Natural killer cell (primary cell): ENCODE measurements around the gene MALRD1. TPM values are rescaled to one million over a fixed set of nuclear protein-coding genes. Genes with fewer than 3 reads are reported as not detected.

Source experiments
- ATAC-seq, 3 donors: fragments of 150-1000 bp in 2 of 3; fragments of 200-7000 bp in 1 of 3; cut with Tn5 transposase; 1 replicate in 1 of 3; 2 replicates in 2 of 3; pipeline ENCODE4 v1.10.0; 2021; ENCODE audit warnings: mild to moderate bottlenecking in 2 of 3, moderate library complexity in 2 of 3
- DNase-seq, 2 donors: peaks; one replicate each; pipeline versions ENCODE4 v3.0.0 to v3.0.0-alpha.2; 2013 to 2021; ENCODE audit warnings: mixed read lengths in 1 of 2
- H3K27ac ChIP-seq: one replicate; pipeline ENCODE4 v1.5.1; 2013; ENCODE audit warnings: mild to moderate bottlenecking, low read length
- H3K27me3 ChIP-seq: one replicate; pipeline ENCODE4 v1.6.1; 2013; ENCODE audit warnings: low read length; ENCODE audit not compliant: control insufficient read depth, insufficient read depth
- H3K36me3 ChIP-seq: one replicate; pipeline ENCODE4 v1.6.1; 2013; ENCODE audit warnings: low read length; ENCODE audit not compliant: control insufficient read depth, insufficient read depth
- H3K4me1 ChIP-seq: one replicate; pipeline ENCODE4 v1.6.1; 2013; ENCODE audit warnings: low read length; ENCODE audit not compliant: control insufficient read depth, insufficient read depth
- H3K4me3 ChIP-seq: one replicate; pipeline ENCODE4 v1.5.1; 2013; ENCODE audit warnings: low read length
- H3K9me3 ChIP-seq: one replicate; pipeline ENCODE4 v1.6.1; 2013; ENCODE audit warnings: low read length; ENCODE audit not compliant: control insufficient read depth, insufficient read depth
- H3K27ac Mint-ChIP-seq, 2 donors: one replicate each; pipeline ENCODE4 v1.8.0; 2022; ENCODE audit warnings: mild to moderate bottlenecking in 2 of 2, mixed read lengths in 2 of 2, moderate library complexity in 1 of 2
- H3K27me3 Mint-ChIP-seq, 2 donors: one replicate each; pipeline ENCODE4 v1.8.0; 2022; ENCODE audit warnings: low read depth in 2 of 2, mixed read lengths in 2 of 2
- H3K36me3 Mint-ChIP-seq: one replicate; pipeline ENCODE4 v1.8.0; 2022; ENCODE audit warnings: mixed read lengths
- H3K4me1 Mint-ChIP-seq, 2 donors: one replicate each; pipeline ENCODE4 v1.8.0; 2022; ENCODE audit warnings: mixed read lengths in 2 of 2
- H3K4me3 Mint-ChIP-seq: one replicate; pipeline ENCODE4 v1.8.0; 2022; ENCODE audit warnings: mild to moderate bottlenecking, moderate library complexity, mixed read lengths
- H3K9me3 Mint-ChIP-seq, 2 donors: one replicate each; pipeline ENCODE4 v1.8.0; 2022; ENCODE audit warnings: mixed read lengths in 2 of 2
- CTCF ChIP-seq: fragments of 200-600 bp; IDR thresholded peaks from one replicate; pipeline ENCODE4 v1.8.0; 2022; ENCODE audit warnings: antibody characterized with exemption
- WGBS: methylation state at CpG from one replicate; pipeline ENCODE4 v1.1.7; 2013; ENCODE audit warnings: missing lambda C conversion rate; ENCODE audit not compliant: insufficient coverage; 5-methylcytosine and 5-hydroxymethylcytosine counted together
- intact Hi-C: fragments of 100-400 bp; cut with micrococcal nuclease; formaldehyde crosslinking; loops from one replicate; pipeline ENCODE4 v1.14.2; 2022
- total RNA-seq, 4 donors: library from RNA; stranded (reverse); fragments of 120-200 nt in 1 of 4; gene quantifications; one replicate each; pipeline versions ENCODE4 v1.2.3 to v1.2.4, GENCODE V29; 2013 to 2022

Gene MALRD1
- total RNA-seq, 3 donors from 2014 or later (not counting 1 experiment from before 2014, with no cell fraction given), result not detected

DNA sequence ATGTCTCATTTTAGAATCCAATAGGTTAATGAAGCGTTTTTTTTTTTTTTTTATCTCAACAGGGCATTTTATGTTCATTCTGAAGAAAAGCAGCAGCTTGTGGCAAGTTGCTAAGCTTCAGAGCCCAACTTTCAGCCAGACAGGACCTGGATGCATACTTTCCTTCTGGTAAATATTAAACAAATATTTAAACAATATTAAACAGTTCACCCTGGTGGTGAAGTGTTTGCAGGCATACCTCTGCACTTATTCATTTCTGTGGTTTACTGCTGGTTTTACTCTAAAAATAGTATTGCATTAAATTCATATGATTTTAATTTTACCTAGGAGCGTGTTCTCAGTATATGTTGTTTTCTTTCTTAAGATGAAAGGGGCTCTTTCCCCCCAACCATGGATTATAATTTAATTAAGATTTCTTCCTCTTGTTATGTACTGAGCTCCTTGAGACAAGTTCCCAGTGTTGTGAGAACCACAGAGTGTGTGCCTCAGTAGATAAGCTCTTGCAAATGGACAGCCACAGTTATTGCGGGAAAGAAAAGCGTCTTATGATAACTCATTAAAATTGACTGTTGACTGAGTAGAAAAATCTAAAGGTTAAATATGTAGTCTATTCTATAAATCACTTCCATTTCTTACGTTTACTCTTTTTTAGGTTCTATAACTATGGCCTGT is 155.8 kb downstream of the MALRD1 start:
- no peaks in the 10 kb centered on the region for H3K4me1 Mint-ChIP-seq
- no peak for ATAC-seq
- H3K27ac Mint-ChIP-seq, result no peak overlapping the region
- Histone ChIP-seq H3K27me3 (no peaks in the 10 kb centered on the region), H3K27ac (no peak overlapping the region), H3K36me3 (no peaks in the 10 kb centered on the region), H3K4me1 (no peaks in the 10 kb centered on the region), H3K4me3 (no peak overlapping the region), H3K9me3 (no peaks in the 10 kb centered on the region)
- no peaks in the 10 kb centered on the region for H3K36me3 Mint-ChIP-seq
- no peak for TF ChIP-seq CTCF
- DNase-seq, result no peak
- 69% methylated on average over 2 of the region's 5 CpGs for WGBS
- no peak overlapping the region for H3K4me3 Mint-ChIP-seq
- no peaks in the 10 kb centered on the region for H3K27me3 Mint-ChIP-seq
- peaks cover 4 to 7% of the 10 kb centered on the region in 2 donors for H3K9me3 Mint-ChIP-seq
- intact Hi-C loops, result no loop called here

- no peak for DNase-seq
- Histone ChIP-seq H3K9me3 (no peaks in the 10 kb centered on the region), H3K27me3 (no peaks in the 10 kb centered on the region), H3K4me1 (no peaks in the 10 kb centered on the region), H3K4me3 (no peak overlapping the region), H3K27ac (no peak overlapping the region), H3K36me3 (no peaks in the 10 kb centered on the region)
- no peak for TF ChIP-seq CTCF
- no peak overlapping the region for H3K4me3 Mint-ChIP-seq
- no peak for ATAC-seq
- 79% methylated on average over 3 of the region's 3 CpGs for WGBS
- intact Hi-C loops, result no loop called here
- peaks cover 4 to 11% of the 10 kb centered on the region in 2 donors for H3K9me3 Mint-ChIP-seq
- H3K27me3 Mint-ChIP-seq, result no peaks in the 10 kb centered on the region
- no peaks in the 10 kb centered on the region for H3K4me1 Mint-ChIP-seq
- H3K27ac Mint-ChIP-seq, result no peak overlapping the region
- no peaks in the 10 kb centered on the region for H3K36me3 Mint-ChIP-seq
Measured at GRCh38 chr10:19209319-19209718, 160.7 kb downstream of the MALRD1 start.

DNA sequence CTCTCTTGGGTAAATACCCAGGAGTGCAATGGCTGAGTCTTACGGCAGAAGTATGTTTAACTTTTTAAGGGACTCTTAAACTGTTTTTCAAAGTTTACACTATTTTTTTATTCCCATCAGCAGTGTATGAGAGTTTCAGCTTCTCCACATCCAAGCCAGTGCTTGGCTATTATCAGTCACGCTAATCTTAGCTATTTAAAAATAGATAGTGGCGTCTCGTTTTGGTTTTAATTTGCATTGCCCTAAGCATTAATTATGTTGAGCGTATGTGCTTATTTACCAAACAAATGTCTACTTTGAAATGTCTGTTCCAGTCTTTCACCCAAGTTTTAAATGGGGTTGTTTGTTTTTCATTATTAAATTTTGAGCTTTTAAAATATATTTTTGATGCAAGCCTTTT is 164.0 kb downstream of the MALRD1 start:
- H3K27ac Mint-ChIP-seq, result no peak overlapping the region
- H3K4me1 Mint-ChIP-seq, result no peaks in the 10 kb centered on the region
- Histone ChIP-seq H3K9me3 (no peaks in the 10 kb centered on the region), H3K27me3 (no peaks in the 10 kb centered on the region), H3K27ac (no peak overlapping the region), H3K4me1 (no peaks in the 10 kb centered on the region), H3K36me3 (no peaks in the 10 kb centered on the region), H3K4me3 (no peak overlapping the region)
- no peak for ATAC-seq
- TF ChIP-seq CTCF, result no peak
- no peak for DNase-seq
- no peak overlapping the region for H3K4me3 Mint-ChIP-seq
- peaks cover 5% of the 10 kb centered on the region for H3K36me3 Mint-ChIP-seq
- WGBS, result 85% methylated on average over 4 of the region's 5 CpGs
- intact Hi-C loops, result no loop called here
- H3K9me3 Mint-ChIP-seq, result peaks cover 10 to 15% of the 10 kb centered on the region in 2 donors
- H3K27me3 Mint-ChIP-seq, result no peaks in the 10 kb centered on the region

GRCh38 chr10:19221216-19221615 is 172.6 kb downstream of the MALRD1 start:
- peaks cover 5% of the 10 kb centered on the region for H3K36me3 Mint-ChIP-seq
- TF ChIP-seq CTCF, result no peak
- H3K4me3 Mint-ChIP-seq, result no peak overlapping the region
- Histone ChIP-seq H3K27me3 (no peaks in the 10 kb centered on the region), H3K27ac (no peak overlapping the region), H3K4me1 (no peaks in the 10 kb centered on the region), H3K36me3 (no peaks in the 10 kb centered on the region), H3K9me3 (peaks cover 3% of the 10 kb centered on the region), H3K4me3 (no peak overlapping the region)
- H3K9me3 Mint-ChIP-seq, result peaks cover 10 to 17% of the 10 kb centered on the region in 2 donors
- WGBS, result 86% methylated on average over 2 of the region's 3 CpGs
- no peak overlapping the region for H3K27ac Mint-ChIP-seq
- H3K27me3 Mint-ChIP-seq, result no peaks in the 10 kb centered on the region
- no peak for ATAC-seq
- no peak for DNase-seq
- no peaks in the 10 kb centered on the region for H3K4me1 Mint-ChIP-seq
- intact Hi-C loops, result no loop called here
